B cell (primary cell): ENCODE results near the gene ARHGDIB.

Source experiments
- CTCF ChIP-seq: fragments of 200-600 bp; IDR thresholded peaks from one replicate; pipeline ENCODE4 v1.8.0; 2022; ENCODE audit warnings: antibody characterized with exemption, mild to moderate bottlenecking
- EZH2 ChIP-seq: IDR thresholded peaks from 2 replicates; pipeline ENCODE4 v1.6.1; 2012; ENCODE audit warnings: borderline replicate concordance, low read depth, mild to moderate bottlenecking, moderate library complexity, low read length; ENCODE audit not compliant: insufficient read depth, poor library complexity, severe bottlenecking

- TF ChIP-seq CTCF, result no peak
- TF ChIP-seq EZH2, result no peak
These were observed 3.7 kb downstream of the ARHGDIB start for GRCh38 chr12:14957551-14958168.
